Stimulated activated CD8-positive, alpha-beta memory T cell treated with anti-CD3 and anti-CD28 coated beads, Interleukin-7, amount 100 ng/mL, for 1 hour (primary cell): ENCODE data around the gene REPIN1.
"Not testable (repeated sequence)": the region's sequence is repeated elsewhere in the genome, so short reads cannot be mapped to it uniquely, and the experiment has no call there.

Experiments used
- DNase-seq, 2 donors: peaks; one replicate each; pipeline ENCODE4 v3.0.0-alpha.2; 2020; ENCODE audit warnings: low read depth in 2 of 2

REPIN1 gene

GRCh38 chr7:150376560-150376959 is 7.9 kb downstream of the REPIN1 start:
- no peak for DNase-seq

GRCh38 chr7:150377196-150377595 is 8.6 kb downstream of the REPIN1 start:
- DNase-seq, result no peak

GRCh38 chr7:150377635-150378034 is 9.0 kb downstream of the REPIN1 start:
- DNase-seq, result no peak

GRCh38 chr7:150378115-150378852 is 9.7 kb downstream of the REPIN1 start:
- no peak for DNase-seq

- peak; percentile 81 to 83 for DNase-seq
Measured at GRCh38 chr7:150378853-150379440, 10.3 kb downstream of the REPIN1 start, which contains the start of gene ZNF775. Gene ZNF775 (plus strand): TSS chr7:150379330. CDS start chr7:150388471, 9,141 bp downstream.

- no peak for DNase-seq
Measured at GRCh38 chr7:150379441-150380379, 11.1 kb downstream of the REPIN1 start.

GRCh38 chr7:150380463-150380862 is 11.8 kb downstream of the REPIN1 start:
- DNase-seq, result no peak

- no peak for DNase-seq
Measured at GRCh38 chr7:150381096-150381495, 12.5 kb downstream of the REPIN1 start.

GRCh38 chr7:150381785-150382122 is 13.1 kb downstream of the REPIN1 start:
- DNase-seq, result no peak

- DNase-seq, result no peak
Measured at GRCh38 chr7:150382123-150382843, 13.7 kb downstream of the REPIN1 start.

GRCh38 chr7:150382844-150383225 is 14.2 kb downstream of the REPIN1 start:
- no peak for DNase-seq

GRCh38 chr7:150383710-150384397 is 15.2 kb downstream of the REPIN1 start:
- no peak for DNase-seq

GRCh38 chr7:150384406-150385301 is 16.0 kb downstream of the REPIN1 start:
- no peak for DNase-seq

GRCh38 chr7:150385302-150385723 is 16.7 kb downstream of the REPIN1 start:
- no peak for DNase-seq

- DNase-seq, result not testable (repeated sequence)
Measured at GRCh38 chr7:150385884-150386283, 17.3 kb downstream of the REPIN1 start.

GRCh38 chr7:150388306-150388705 is 19.7 kb downstream of the REPIN1 start:
- no peak for DNase-seq

- no peak for DNase-seq
Measured at GRCh38 chr7:150388709-150389531, 20.3 kb downstream of the REPIN1 start.

- no peak for DNase-seq
Measured at GRCh38 chr7:150389532-150389816, 20.9 kb downstream of the REPIN1 start.

- DNase-seq, result no peak
Measured at GRCh38 chr7:150390205-150390604, 21.6 kb downstream of the REPIN1 start.
